Hepatocyte (in vitro differentiated cells): ENCODE results near the gene GRID2. TPM values are rescaled to one million over a fixed set of nuclear protein-coding genes. Genes with fewer than 3 reads are reported as not detected.
"Not testable (repeated sequence)": the region's sequence is repeated elsewhere in the genome, so short reads cannot be mapped to it uniquely, and the experiment has no call there.

Experiments
- DNase-seq: peaks from one replicate; pipeline ENCODE4 v3.0.0-alpha.2; 2016; ENCODE audit warnings: low spot score
- H2AFZ ChIP-seq: fragments of 200-600 bp; sonication (generic); 2 replicates; pipeline ENCODE4 v1.6.0; 2016; ENCODE audit warnings: antibody characterized with exemption, mild to moderate bottlenecking
- H3K27ac ChIP-seq: fragments of 200-600 bp; sonication (generic); 2 replicates; pipeline ENCODE4 v1.5.1; 2016; ENCODE audit warnings: mild to moderate bottlenecking
- H3K27me3 ChIP-seq: fragments of 200-600 bp; sonication (generic); 2 replicates; pipeline ENCODE4 v1.6.1; 2016
- H3K36me3 ChIP-seq: fragments of 200-600 bp; sonication (generic); replicated peaks from 2 replicates; pipeline ENCODE4 v1.5.1; 2016; ENCODE audit warnings: low read depth; ENCODE audit not compliant: insufficient read depth
- H3K4me1 ChIP-seq: fragments of 200-600 bp; sonication (generic); 2 replicates; pipeline ENCODE4 v1.5.1; 2016; ENCODE audit warnings: mild to moderate bottlenecking, moderate library complexity; ENCODE audit not compliant: insufficient read depth
- H3K4me2 ChIP-seq: fragments of 200-600 bp; sonication (generic); 2 replicates; pipeline ENCODE4 v1.6.0; 2016
- H3K4me3 ChIP-seq: fragments of 200-600 bp; sonication (generic); 2 replicates; pipeline ENCODE4 v1.5.1; 2016; ENCODE audit warnings: mild to moderate bottlenecking
- H3K79me2 ChIP-seq: fragments of 200-600 bp; sonication (generic); 2 replicates; pipeline ENCODE4 v1.6.0; 2017; ENCODE audit warnings: mild to moderate bottlenecking
- H3K9me2 ChIP-seq: fragments of 200-600 bp; sonication (generic); replicated peaks from 2 replicates; pipeline ENCODE4 v1.6.0; 2017; ENCODE audit warnings: mild to moderate bottlenecking; ENCODE audit not compliant: insufficient read depth
- H3K9me3 ChIP-seq: fragments of 200-600 bp; sonication (generic); 2 replicates; pipeline ENCODE4 v1.5.1; 2016; ENCODE audit warnings: low read depth, mild to moderate bottlenecking
- H4K20me1 ChIP-seq: fragments of 200-600 bp; sonication (generic); 2 replicates; pipeline ENCODE4 v1.6.0; 2016; ENCODE audit warnings: mild to moderate bottlenecking; ENCODE audit not compliant: insufficient read depth, poor library complexity, severe bottlenecking
- CTCF ChIP-seq: fragments of 200-600 bp; sonication (generic); IDR thresholded peaks from 2 replicates; pipeline ENCODE4 v1.5.1; 2016; ENCODE audit warnings: antibody characterized with exemption, mild to moderate bottlenecking; ENCODE audit not compliant: poor library complexity
- EZH2 ChIP-seq: fragments of 200-600 bp; sonication (generic); IDR thresholded peaks from 2 replicates; pipeline ENCODE4 v1.6.1; 2016; ENCODE audit warnings: antibody characterized with exemption, mild to moderate bottlenecking, borderline replicate concordance
- EZH2phosphoT487 ChIP-seq: fragments of 200-600 bp; sonication (generic); IDR thresholded peaks from one replicate; pipeline ENCODE4 v1.6.1; 2018; ENCODE audit warnings: antibody characterized with exemption, mild to moderate bottlenecking, low read depth, moderate library complexity; ENCODE audit not compliant: unreplicated experiment, severe bottlenecking
- WGBS: methylation state at CpG from one replicate; pipeline ENCODE4 v1.1.6; 2016; ENCODE audit warnings: low lambda C conversion rate; ENCODE audit errors: missing lambda C conversion rate; 5-methylcytosine and 5-hydroxymethylcytosine counted together
- polyA plus RNA-seq: library from polyadenylated mRNA; unstranded; fragments of >200 nt; fragmentation: Nextera tagmentation; extraction: Ambion mirVana; gene quantifications from 2 replicates; pipeline ENCODE4 v1.2.1, GENCODE V29; 2016
- total RNA-seq: library from RNA; depleted of rRNA; stranded (reverse); fragments of >200 nt; gene quantifications from 2 replicates; pipeline ENCODE4 v1.2.3, GENCODE V29; 2014

Gene GRID2
- total and polyA plus RNA-seq, 2 experiments from 2014 or later: 0.53 to 3.5 TPM

GRCh38 chr4:93351846-93352245, 1048.1 kb downstream of the GRID2 start:
- Histone ChIP-seq H3K27me3 (no peaks in the 10 kb centered on the region), H3K9me3 (no peaks in the 10 kb centered on the region), H3K9me2 (no peaks in the 10 kb centered on the region), H3K4me1 (no peaks in the 10 kb centered on the region), H4K20me1 (no peaks in the 10 kb centered on the region), H2AFZ (no peak overlapping the region), H3K79me2 (no peaks in the 10 kb centered on the region), H3K36me3 (no peaks in the 10 kb centered on the region), H3K4me3 (no peak overlapping the region), H3K27ac (no peak overlapping the region), H3K4me2 (no peak overlapping the region)
- 52% methylated on average over 1 of the region's 1 CpG for WGBS
- DNase-seq: no peak
- TF ChIP-seq EZH2 (no peak), CTCF (no peak), EZH2phosphoT487 (no peak)

- Histone ChIP-seq H3K36me3 (no peaks in the 10 kb centered on the region), H3K9me2 (no peaks in the 10 kb centered on the region), H3K9me3 (no peaks in the 10 kb centered on the region), H3K4me1 (no peaks in the 10 kb centered on the region), H4K20me1 (no peaks in the 10 kb centered on the region), H3K27ac (no peak overlapping the region), H2AFZ (no peak overlapping the region), H3K4me3 (no peak overlapping the region), H3K27me3 (no peaks in the 10 kb centered on the region), H3K4me2 (no peak overlapping the region), H3K79me2 (no peaks in the 10 kb centered on the region)
- no peak for TF ChIP-seq EZH2
- TF ChIP-seq EZH2phosphoT487: no peak
- no peak for TF ChIP-seq CTCF
- WGBS: 65% methylated on average over 4 of the region's 4 CpGs
- peak; percentile 17 for DNase-seq
These were observed 1051.6 kb downstream of the GRID2 start for GRCh38 chr4:93355411-93355810.

- H3K4me2 ChIP-seq: no peak overlapping the region
- no peak overlapping the region for H2AFZ ChIP-seq
- H3K9me2 ChIP-seq: no peaks in the 10 kb centered on the region
- no peaks in the 10 kb centered on the region for H3K4me1 ChIP-seq
- DNase-seq: no peak
- H3K27ac ChIP-seq: no peak overlapping the region
- 78% methylated on average over 3 of the region's 3 CpGs for WGBS
- no peaks in the 10 kb centered on the region for H3K79me2 ChIP-seq
- H3K27me3 ChIP-seq: no peaks in the 10 kb centered on the region
- TF ChIP-seq CTCF (no peak), EZH2 (no peak), EZH2phosphoT487 (no peak)
- H3K9me3 ChIP-seq: no peaks in the 10 kb centered on the region
- H3K4me3 ChIP-seq: no peak overlapping the region
- no peaks in the 10 kb centered on the region for H3K36me3 ChIP-seq
- no peaks in the 10 kb centered on the region for H4K20me1 ChIP-seq
These were observed 1055.8 kb downstream of the GRID2 start for GRCh38 chr4:93359586-93359985.

- H3K4me2 ChIP-seq, H3K9me3 ChIP-seq, H4K20me1 ChIP-seq, H3K27ac ChIP-seq, H3K4me1 ChIP-seq, H3K9me2 ChIP-seq, H3K27me3 ChIP-seq, H3K36me3 ChIP-seq, H2AFZ ChIP-seq, DNase-seq, H3K79me2 ChIP-seq, H3K4me3 ChIP-seq: not testable (repeated sequence)
- 66% methylated on average over 9 of the region's 9 CpGs for WGBS
These were observed 1062.5 kb downstream of the GRID2 start for GRCh38 chr4:93366169-93366755.
